A673 (cell line): ENCODE results near the gene PPARA. TPM values are rescaled to one million over a fixed set of nuclear protein-coding genes. Genes with fewer than 3 reads are reported as not detected.

Experiments used
- BruUV-seq: library from RNA; stranded (reverse); fragments of 400-500 nt; replicated peaks from 2 replicates; lab custom pipeline; 2021; lab: Mats Ljungman, UMichigan
- CTCF ChIA-PET: fragments of 300-600 bp; sonication (Branson Sonifier 250); formaldehyde crosslinking; loops from one replicate; lab custom pipeline; 2022; ENCODE audit warnings: antibody characterized with exemption; lab: Charles Lee
- POLR2A ChIA-PET: fragments of 300-600 bp; sonication (Branson Sonifier 250); formaldehyde crosslinking; loops from one replicate; lab custom pipeline; 2022; ENCODE audit warnings: antibody characterized with exemption; ENCODE audit not compliant: low non-redundant PET; lab: Charles Lee
- DNase-seq: peaks from one replicate; pipeline ENCODE4 v3.0.0-alpha.2; 2015; ENCODE audit warnings: low spot score
- H3K27ac ChIP-seq: fragments of 200-600 bp; sonication (generic); 2 replicates; pipeline ENCODE4 v1.5.1; 2016; ENCODE audit warnings: mixed run types, low read depth, mild to moderate bottlenecking, mixed read lengths, antibody characterized with exemption, low read length; ENCODE audit not compliant: poor library complexity, severe bottlenecking
- H3K27me3 ChIP-seq: fragments of 200-600 bp; sonication (generic); replicated peaks from 2 replicates; pipeline ENCODE4 v1.6.1; 2017; ENCODE audit warnings: mixed run types, low read depth, mild to moderate bottlenecking, mixed read lengths, antibody characterized with exemption, low read length; ENCODE audit not compliant: insufficient read depth, poor library complexity
- H3K36me3 ChIP-seq: fragments of 200-600 bp; sonication (generic); 2 replicates; pipeline ENCODE4 v1.6.1; 2016; ENCODE audit warnings: mixed run types, mild to moderate bottlenecking, mixed read lengths, antibody characterized with exemption, low read length; ENCODE audit not compliant: insufficient read depth, poor library complexity, severe bottlenecking
- H3K4me1 ChIP-seq: fragments of 200-600 bp; sonication (generic); 2 replicates; pipeline ENCODE4 v1.6.1; 2017; ENCODE audit warnings: mixed run types, mild to moderate bottlenecking, mixed read lengths, antibody characterized with exemption, low read length; ENCODE audit not compliant: insufficient read depth, poor library complexity, severe bottlenecking
- H3K4me3 ChIP-seq: fragments of 200-600 bp; sonication (generic); 2 replicates; pipeline ENCODE4 v1.5.1; 2016; ENCODE audit warnings: low read depth, mixed run types, mild to moderate bottlenecking, mixed read lengths, low read length; ENCODE audit not compliant: poor library complexity, severe bottlenecking
- H3K9me3 ChIP-seq: fragments of 200-600 bp; sonication (generic); 2 replicates; pipeline ENCODE4 v1.6.1; 2016; ENCODE audit warnings: mixed run types, low read depth, mild to moderate bottlenecking, mixed read lengths, antibody characterized with exemption, low read length; ENCODE audit not compliant: poor library complexity, severe bottlenecking
- EZH2 ChIP-seq: fragments of 200-600 bp; sonication (generic); IDR thresholded peaks from 2 replicates; pipeline ENCODE4 v1.6.1; 2017; ENCODE audit warnings: borderline replicate concordance, low read depth, mild to moderate bottlenecking, mixed read lengths, antibody characterized with exemption, low read length; ENCODE audit not compliant: poor library complexity, severe bottlenecking
- intact Hi-C: fragments of 100-400 bp; cut with micrococcal nuclease; formaldehyde crosslinking; loops from one replicate; pipeline ENCODE4 v1.10.0; 2022; ENCODE audit not compliant: unreplicated experiment
- total RNA-seq: library from RNA; stranded (reverse); gene quantifications from 2 replicates; pipeline ENCODE4 v1.2.3, GENCODE V29; 2021
- TF ChIP-seq, protein P1 (sequence below): fragments of 300-800, 200-600 bp; sonication (generic); conservative IDR thresholded peaks from 2 replicates; pipeline ENCODE4 v1.5.1; 2017; ENCODE audit warnings: low read depth, mild to moderate bottlenecking, antibody characterized with exemption, low read length, moderate library complexity, mixed read lengths

Gene PPARA
- total RNA-seq, 1 experiment from 2014 or later = 2.0 TPM

DNA sequence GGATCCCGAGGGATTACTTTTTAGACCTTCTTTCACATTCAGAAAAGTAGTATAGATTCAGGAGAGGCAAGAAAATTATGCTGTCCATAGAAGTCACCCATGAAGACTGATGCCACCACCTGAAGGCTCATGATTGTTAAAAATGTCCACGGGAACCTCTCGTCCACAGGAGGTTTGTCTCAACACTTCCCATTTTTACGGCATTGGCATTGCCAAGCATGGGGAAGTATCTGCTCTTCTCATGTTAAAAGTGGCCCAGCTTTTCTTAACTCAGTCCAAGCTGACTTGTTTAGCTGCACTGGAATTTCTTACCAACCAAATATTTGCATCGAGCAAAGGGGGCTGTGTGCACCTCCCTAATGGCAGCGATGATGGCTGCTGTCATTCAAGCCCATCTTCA is 90.2 kb downstream of the PPARA start:
- H3K4me1 ChIP-seq = no peaks in the 10 kb centered on the region
- CTCF ChIA-PET = no interaction called here
- H3K36me3 ChIP-seq = peaks cover 3% of the 10 kb centered on the region
- intact Hi-C loops = no loop called here
- no peak overlapping the region for H3K27ac ChIP-seq
- POLR2A ChIA-PET = no interaction called here
- BruUV-seq = no TSS peak
- H3K4me3 ChIP-seq = no peak overlapping the region
- H3K27me3 ChIP-seq = no peaks in the 10 kb centered on the region
- no peaks in the 10 kb centered on the region for H3K9me3 ChIP-seq
- TF ChIP-seq EZH2 = no peak
- TF ChIP-seq, protein P1, sequence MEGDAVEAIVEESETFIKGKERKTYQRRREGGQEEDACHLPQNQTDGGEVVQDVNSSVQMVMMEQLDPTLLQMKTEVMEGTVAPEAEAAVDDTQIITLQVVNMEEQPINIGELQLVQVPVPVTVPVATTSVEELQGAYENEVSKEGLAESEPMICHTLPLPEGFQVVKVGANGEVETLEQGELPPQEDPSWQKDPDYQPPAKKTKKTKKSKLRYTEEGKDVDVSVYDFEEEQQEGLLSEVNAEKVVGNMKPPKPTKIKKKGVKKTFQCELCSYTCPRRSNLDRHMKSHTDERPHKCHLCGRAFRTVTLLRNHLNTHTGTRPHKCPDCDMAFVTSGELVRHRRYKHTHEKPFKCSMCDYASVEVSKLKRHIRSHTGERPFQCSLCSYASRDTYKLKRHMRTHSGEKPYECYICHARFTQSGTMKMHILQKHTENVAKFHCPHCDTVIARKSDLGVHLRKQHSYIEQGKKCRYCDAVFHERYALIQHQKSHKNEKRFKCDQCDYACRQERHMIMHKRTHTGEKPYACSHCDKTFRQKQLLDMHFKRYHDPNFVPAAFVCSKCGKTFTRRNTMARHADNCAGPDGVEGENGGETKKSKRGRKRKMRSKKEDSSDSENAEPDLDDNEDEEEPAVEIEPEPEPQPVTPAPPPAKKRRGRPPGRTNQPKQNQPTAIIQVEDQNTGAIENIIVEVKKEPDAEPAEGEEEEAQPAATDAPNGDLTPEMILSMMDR = no peak
- DNase-seq = no peak

DNA sequence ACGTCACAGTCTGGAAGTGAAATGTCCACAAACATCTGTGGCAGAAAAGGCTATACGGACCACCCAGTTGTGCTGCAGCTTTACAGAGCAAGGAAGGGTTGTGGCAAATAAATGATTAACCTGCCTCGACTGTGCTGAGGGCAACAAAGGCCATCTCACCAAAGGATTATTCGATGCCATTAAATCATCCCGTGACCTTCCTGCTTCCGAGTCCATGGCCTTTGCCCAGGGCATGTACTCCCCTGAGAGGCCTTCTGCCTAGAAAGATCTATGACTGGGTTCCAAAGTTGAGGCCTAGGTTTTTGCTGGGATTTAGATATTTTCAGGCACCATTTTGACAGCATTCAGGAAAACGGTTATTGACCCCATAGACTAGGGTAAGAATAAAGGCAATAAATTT is 90.6 kb downstream of the PPARA start:
- no TSS peak for BruUV-seq
- H3K4me1 ChIP-seq = no peaks in the 10 kb centered on the region
- ChIA-PET CTCF (no interaction called here), POLR2A (no interaction called here)
- H3K27ac ChIP-seq = no peak overlapping the region
- DNase-seq = no peak
- H3K9me3 ChIP-seq = no peaks in the 10 kb centered on the region
- H3K36me3 ChIP-seq = peaks cover 3% of the 10 kb centered on the region
- intact Hi-C loops = no loop called here
- TF ChIP-seq, protein P1 = no peak
- no peak for TF ChIP-seq EZH2
- no peak overlapping the region for H3K4me3 ChIP-seq
- H3K27me3 ChIP-seq = no peaks in the 10 kb centered on the region

GRCh38 chr22:46241396-46242007 is 91.2 kb downstream of the PPARA start:
- no peaks in the 10 kb centered on the region for H3K9me3 ChIP-seq
- ChIA-PET POLR2A (no interaction called here), CTCF (no interaction called here)
- DNase-seq = no peak
- peaks cover 3% of the 10 kb centered on the region for H3K36me3 ChIP-seq
- no TSS peak for BruUV-seq
- no peaks in the 10 kb centered on the region for H3K27me3 ChIP-seq
- intact Hi-C loops = no loop called here
- H3K27ac ChIP-seq = no peak overlapping the region
- no peak overlapping the region for H3K4me3 ChIP-seq
- TF ChIP-seq EZH2 = no peak
- TF ChIP-seq, protein P1 = no peak
- H3K4me1 ChIP-seq = no peaks in the 10 kb centered on the region
